ENCODE data around the gene EFCAB11.

The EFCAB11 gene

DNA sequence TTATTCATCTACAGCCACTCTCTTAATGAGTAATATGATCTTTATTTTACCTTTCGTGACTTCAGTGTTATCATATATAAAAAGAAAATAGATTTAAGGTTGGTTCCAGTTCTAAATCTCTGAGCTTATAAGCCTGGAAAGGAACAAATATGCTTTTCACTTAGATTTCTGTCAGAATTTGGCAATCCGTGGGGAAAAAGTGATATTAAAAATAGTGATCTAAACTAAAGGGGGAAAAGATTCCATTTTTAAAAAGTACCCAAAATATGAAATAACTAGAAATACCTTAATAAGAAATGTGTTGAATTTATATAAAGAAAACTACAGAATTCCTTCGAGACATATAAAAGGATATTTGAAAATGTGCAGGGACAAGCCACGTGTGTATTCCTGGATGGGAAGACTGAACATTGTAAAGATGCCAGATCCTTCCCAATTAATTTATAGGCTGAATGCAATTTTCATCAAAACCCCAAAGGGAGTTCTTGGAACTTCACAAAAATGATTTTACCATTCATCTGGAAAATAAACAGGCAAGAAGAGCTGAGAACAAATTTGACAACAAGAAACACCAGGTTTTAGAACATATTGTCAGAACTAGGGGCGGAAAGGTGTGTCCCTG, 142.5 kb downstream of the EFCAB11 start:
- Histone ChIP-seq H3K27ac (ENCODE audit: low read depth, low read length) (no peak overlapping the region), H3K4me3 (ENCODE audit: low read depth, low read length) (no peak overlapping the region), H3K36me3 (ENCODE audit: control insufficient read depth, insufficient read depth, low read length) (no peaks in the 10 kb centered on the region), H3K9me3 (ENCODE audit: control insufficient read depth, insufficient read depth, low read length) (no peaks in the 10 kb centered on the region), H3K27me3 (ENCODE audit: control insufficient read depth, insufficient read depth, low read length) (no peaks in the 10 kb centered on the region), H3K9ac (ENCODE audit: low read depth, low read length) (no peak overlapping the region), H3K4me1 (ENCODE audit: control insufficient read depth, insufficient read depth, low read length) (peaks cover 3% of the 10 kb centered on the region; the same call in 1 of the 2 replicates)

DNA sequence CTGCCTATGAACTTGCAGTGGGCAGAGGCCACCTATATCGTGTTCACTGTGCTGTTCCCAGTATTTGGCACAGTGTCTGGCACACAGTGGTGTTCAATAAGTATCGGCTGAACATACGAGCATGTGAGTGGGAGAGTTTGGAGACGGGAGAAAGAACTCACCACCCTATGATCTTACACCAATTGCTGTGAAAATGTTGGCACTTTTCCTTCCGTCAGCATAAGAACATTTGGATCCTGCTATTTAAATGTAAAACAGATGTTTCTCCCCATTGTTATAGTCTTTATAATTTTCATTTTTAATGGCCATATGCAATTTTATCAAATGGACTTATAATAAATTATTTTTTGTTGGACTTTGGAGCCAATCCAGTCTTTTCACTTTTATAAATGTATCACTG, 144.4 kb downstream of the EFCAB11 start:
- Histone ChIP-seq H3K4me3 (ENCODE audit: low read depth, low read length) (no peak overlapping the region), H3K9ac (ENCODE audit: low read depth, low read length) (no peak overlapping the region), H3K27ac (ENCODE audit: low read depth, low read length) (no peak overlapping the region), H3K4me1 (ENCODE audit: control insufficient read depth, insufficient read depth, low read length) (peaks cover 3% of the 10 kb centered on the region; the same call in 1 of the 2 replicates), H3K36me3 (ENCODE audit: control insufficient read depth, insufficient read depth, low read length) (no peaks in the 10 kb centered on the region), H3K27me3 (ENCODE audit: control insufficient read depth, insufficient read depth, low read length) (no peaks in the 10 kb centered on the region), H3K9me3 (ENCODE audit: control insufficient read depth, insufficient read depth, low read length) (no peaks in the 10 kb centered on the region)

DNA sequence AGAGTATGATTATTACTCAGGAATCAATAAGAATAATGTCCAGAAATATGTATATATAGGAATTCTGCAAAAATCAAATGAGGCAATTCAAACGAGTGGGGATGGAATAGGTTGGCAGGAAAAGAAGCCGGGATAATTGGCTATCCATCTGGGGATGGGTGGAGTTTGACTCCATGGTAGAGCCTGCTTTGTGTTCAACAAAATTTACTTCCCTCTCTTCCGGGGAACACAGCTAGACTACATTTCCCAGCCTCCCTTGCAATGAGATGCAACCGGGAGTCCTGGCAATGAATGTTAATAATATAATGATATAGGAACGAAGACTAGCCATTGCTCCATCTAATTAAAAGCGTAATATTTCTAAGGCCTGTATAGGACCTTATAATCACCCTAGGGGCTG, 146.6 kb downstream of the EFCAB11 start:
- no peak overlapping the region for H3K9ac ChIP-seq (ENCODE audit: low read depth, low read length)
- no peaks in the 10 kb centered on the region for H3K4me1 ChIP-seq (ENCODE audit: control insufficient read depth, insufficient read depth, low read length)
- no peaks in the 10 kb centered on the region for H3K27me3 ChIP-seq (ENCODE audit: control insufficient read depth, insufficient read depth, low read length)
- no peak overlapping the region for H3K4me3 ChIP-seq (ENCODE audit: low read depth, low read length)
- no peak overlapping the region for H3K27ac ChIP-seq (ENCODE audit: low read depth, low read length)
- no peaks in the 10 kb centered on the region for H3K36me3 ChIP-seq (ENCODE audit: control insufficient read depth, insufficient read depth, low read length)
- H3K9me3 ChIP-seq (ENCODE audit: control insufficient read depth, insufficient read depth, low read length): no peaks in the 10 kb centered on the region

DNA sequence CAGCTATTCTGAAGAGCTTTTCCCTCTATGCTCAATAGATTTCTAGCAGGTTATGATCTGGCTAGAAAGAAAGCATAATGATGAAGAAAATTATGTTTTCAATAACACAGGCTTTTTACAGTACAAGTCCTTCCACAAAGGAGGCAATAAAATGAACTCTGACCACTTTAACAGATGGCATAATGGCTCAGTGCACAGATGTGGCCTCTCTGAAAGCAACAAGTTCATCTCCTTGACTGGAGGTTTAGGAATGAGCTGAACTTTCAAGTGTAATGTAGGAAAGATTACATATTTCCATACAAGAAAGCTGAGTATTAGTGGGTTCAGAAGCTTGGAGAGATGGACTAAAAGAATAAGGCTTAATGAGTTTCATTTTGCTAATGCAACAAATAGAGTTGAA, 147.4 kb downstream of the EFCAB11 start:
- H3K36me3 ChIP-seq (ENCODE audit: control insufficient read depth, insufficient read depth, low read length): no peaks in the 10 kb centered on the region
- no peak overlapping the region for H3K4me3 ChIP-seq (ENCODE audit: low read depth, low read length)
- no peak overlapping the region for H3K9ac ChIP-seq (ENCODE audit: low read depth, low read length)
- no peak overlapping the region for H3K27ac ChIP-seq (ENCODE audit: low read depth, low read length)
- no peaks in the 10 kb centered on the region for H3K27me3 ChIP-seq (ENCODE audit: control insufficient read depth, insufficient read depth, low read length)
- H3K9me3 ChIP-seq (ENCODE audit: control insufficient read depth, insufficient read depth, low read length): no peaks in the 10 kb centered on the region
- no peaks in the 10 kb centered on the region for H3K4me1 ChIP-seq (ENCODE audit: control insufficient read depth, insufficient read depth, low read length)

DNA sequence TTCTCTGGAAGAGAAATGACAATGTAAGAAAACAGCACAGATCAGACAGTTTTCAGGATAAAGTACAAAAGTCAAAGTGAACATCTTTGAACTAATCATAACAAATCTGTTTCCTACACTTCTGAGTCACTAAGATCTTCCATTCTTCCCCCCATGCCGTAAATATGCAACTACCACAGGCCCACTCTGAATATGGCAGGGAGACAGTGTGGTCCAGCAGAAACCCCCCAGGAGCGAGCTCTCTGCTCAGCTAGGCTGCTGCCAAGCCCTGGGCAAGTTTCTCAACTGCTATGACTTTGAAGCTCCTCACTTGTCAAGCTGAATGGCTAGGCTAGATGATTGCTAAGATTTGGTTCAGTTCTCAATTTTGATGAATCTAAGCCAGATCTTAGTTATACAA, 148.1 kb downstream of the EFCAB11 start:
- Histone ChIP-seq H3K4me3 (ENCODE audit: low read depth, low read length) (no peak overlapping the region), H3K4me1 (ENCODE audit: control insufficient read depth, insufficient read depth, low read length) (no peaks in the 10 kb centered on the region), H3K36me3 (ENCODE audit: control insufficient read depth, insufficient read depth, low read length) (no peaks in the 10 kb centered on the region), H3K27me3 (ENCODE audit: control insufficient read depth, insufficient read depth, low read length) (no peaks in the 10 kb centered on the region), H3K9ac (ENCODE audit: low read depth, low read length) (no peak overlapping the region), H3K9me3 (ENCODE audit: control insufficient read depth, insufficient read depth, low read length) (no peaks in the 10 kb centered on the region), H3K27ac (ENCODE audit: low read depth, low read length) (no peak overlapping the region)

DNA sequence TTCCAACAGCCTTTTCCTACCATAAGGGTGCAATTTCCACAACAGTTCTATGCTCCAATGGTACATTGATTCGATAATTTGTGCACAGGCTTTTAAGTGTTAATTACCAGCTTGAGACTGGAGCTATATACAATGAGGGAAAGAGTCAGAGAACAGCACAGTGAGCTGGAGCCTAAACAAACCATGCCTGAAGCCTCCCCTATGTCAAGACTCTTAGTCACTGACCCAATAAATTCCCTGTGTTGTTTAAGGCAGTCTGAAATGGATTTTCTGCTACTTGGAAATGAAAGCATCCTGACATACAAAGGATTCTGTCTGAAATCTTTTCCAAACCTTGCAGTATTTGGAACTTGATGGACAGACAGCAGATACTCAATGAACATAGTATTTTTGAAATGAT, 149.0 kb downstream of the EFCAB11 start:
- H3K27ac ChIP-seq (ENCODE audit: low read depth, low read length): no peak overlapping the region
- no peaks in the 10 kb centered on the region for H3K4me1 ChIP-seq (ENCODE audit: control insufficient read depth, insufficient read depth, low read length)

DNA sequence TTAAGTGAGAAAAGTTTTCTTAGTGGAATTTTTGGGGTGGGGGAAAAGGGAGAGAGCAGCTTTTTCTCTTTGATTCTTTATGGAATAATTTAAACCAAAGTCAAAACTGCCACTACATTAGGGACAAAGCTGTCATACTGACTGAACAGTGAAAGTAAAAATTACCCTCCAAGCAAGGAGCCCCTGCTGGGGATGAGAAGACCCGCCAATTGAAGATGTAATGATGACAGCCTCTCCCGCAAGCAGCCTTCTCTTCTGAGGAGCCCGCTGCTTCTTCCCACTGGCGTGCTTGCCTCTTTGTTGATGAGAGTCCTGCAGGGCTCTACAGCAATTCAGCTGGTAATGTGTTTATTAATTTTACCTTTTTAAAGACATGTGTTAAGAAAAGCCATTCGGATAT, 151.0 kb downstream of the EFCAB11 start:
- Histone ChIP-seq H3K27me3 (ENCODE audit: control insufficient read depth, insufficient read depth, low read length) (no peaks in the 10 kb centered on the region), H3K9me3 (ENCODE audit: control insufficient read depth, insufficient read depth, low read length) (no peaks in the 10 kb centered on the region)

More for the DNA sequence above, 149.0 kb downstream of the EFCAB11 start:
- no peaks in the 10 kb centered on the region for H3K27me3 ChIP-seq (ENCODE audit: control insufficient read depth, insufficient read depth, low read length)
- no peak overlapping the region for H3K4me3 ChIP-seq (ENCODE audit: low read depth, low read length)
- H3K9ac ChIP-seq (ENCODE audit: low read depth, low read length): no peak overlapping the region
- no peaks in the 10 kb centered on the region for H3K9me3 ChIP-seq (ENCODE audit: control insufficient read depth, insufficient read depth, low read length)
- no peaks in the 10 kb centered on the region for H3K36me3 ChIP-seq (ENCODE audit: control insufficient read depth, insufficient read depth, low read length)

DNA sequence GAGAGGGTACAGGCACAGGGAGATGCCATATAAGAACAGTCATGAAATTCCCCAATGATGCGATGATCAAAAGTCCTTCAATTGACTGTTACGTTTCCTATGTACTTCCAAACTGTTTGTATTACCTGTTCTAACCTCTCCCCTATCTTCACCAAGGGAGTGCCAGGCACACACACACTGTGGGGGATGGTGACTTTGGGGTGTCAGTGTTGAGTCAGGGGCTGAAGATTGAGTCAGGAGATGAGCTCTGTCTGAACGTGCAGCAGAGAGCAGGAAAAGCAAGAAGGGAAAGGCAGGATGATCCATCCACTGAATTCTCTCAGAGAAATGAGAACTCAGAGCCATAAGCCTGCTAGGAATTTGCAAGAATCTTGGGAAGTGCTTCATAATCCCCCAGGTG, 153.4 kb downstream of the EFCAB11 start:
- no peak overlapping the region for H3K4me3 ChIP-seq (ENCODE audit: low read depth, low read length)
- H3K36me3 ChIP-seq (ENCODE audit: control insufficient read depth, insufficient read depth, low read length): no peaks in the 10 kb centered on the region
- no peaks in the 10 kb centered on the region for H3K9me3 ChIP-seq (ENCODE audit: control insufficient read depth, insufficient read depth, low read length)
- H3K9ac ChIP-seq (ENCODE audit: low read depth, low read length): no peak overlapping the region
- H3K27me3 ChIP-seq (ENCODE audit: control insufficient read depth, insufficient read depth, low read length): no peaks in the 10 kb centered on the region
- no peaks in the 10 kb centered on the region for H3K4me1 ChIP-seq (ENCODE audit: control insufficient read depth, insufficient read depth, low read length)
- no peak overlapping the region for H3K27ac ChIP-seq (ENCODE audit: low read depth, low read length)

More for the DNA sequence above, 151.0 kb downstream of the EFCAB11 start:
- no peak overlapping the region for H3K4me3 ChIP-seq (ENCODE audit: low read depth, low read length)
- no peaks in the 10 kb centered on the region for H3K4me1 ChIP-seq (ENCODE audit: control insufficient read depth, insufficient read depth, low read length)
- H3K36me3 ChIP-seq (ENCODE audit: control insufficient read depth, insufficient read depth, low read length): no peaks in the 10 kb centered on the region
- H3K27ac ChIP-seq (ENCODE audit: low read depth, low read length): no peak overlapping the region
- H3K9ac ChIP-seq (ENCODE audit: low read depth, low read length): no peak overlapping the region

DNA sequence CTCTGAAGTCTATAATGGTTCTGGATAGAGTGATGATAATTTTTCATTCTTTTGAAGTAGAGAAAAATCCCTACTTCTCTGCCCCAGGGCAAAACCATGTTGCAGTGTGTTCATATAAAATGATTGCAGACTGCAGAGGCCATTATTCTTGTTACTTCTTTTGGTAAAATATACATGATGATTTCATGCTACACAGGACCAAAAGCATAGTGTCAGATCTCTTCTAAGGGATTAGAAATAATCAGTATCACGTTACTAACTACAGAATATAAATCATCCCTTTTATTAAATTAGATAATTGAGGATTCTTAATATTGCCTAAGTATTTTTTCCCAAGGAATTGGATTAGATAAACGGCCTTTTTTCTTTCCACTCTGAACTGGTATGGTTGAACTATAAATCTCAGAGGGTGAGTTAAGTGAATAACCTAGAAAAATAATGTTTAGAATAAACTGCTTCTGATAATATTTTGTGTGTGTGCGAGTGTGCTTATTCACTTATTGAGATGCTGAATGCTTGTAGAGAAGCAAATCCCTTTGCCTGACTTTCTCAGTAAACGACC, 156.2 kb downstream of the EFCAB11 start:
- Histone ChIP-seq H3K27ac (ENCODE audit: low read depth, low read length) (no peak overlapping the region), H3K27me3 (ENCODE audit: control insufficient read depth, insufficient read depth, low read length) (no peaks in the 10 kb centered on the region), H3K9ac (ENCODE audit: low read depth, low read length) (no peak overlapping the region), H3K4me1 (ENCODE audit: control insufficient read depth, insufficient read depth, low read length) (no peaks in the 10 kb centered on the region), H3K4me3 (ENCODE audit: low read depth, low read length) (no peak overlapping the region), H3K36me3 (ENCODE audit: control insufficient read depth, insufficient read depth, low read length) (no peaks in the 10 kb centered on the region), H3K9me3 (ENCODE audit: control insufficient read depth, insufficient read depth, low read length) (no peaks in the 10 kb centered on the region)

DNA sequence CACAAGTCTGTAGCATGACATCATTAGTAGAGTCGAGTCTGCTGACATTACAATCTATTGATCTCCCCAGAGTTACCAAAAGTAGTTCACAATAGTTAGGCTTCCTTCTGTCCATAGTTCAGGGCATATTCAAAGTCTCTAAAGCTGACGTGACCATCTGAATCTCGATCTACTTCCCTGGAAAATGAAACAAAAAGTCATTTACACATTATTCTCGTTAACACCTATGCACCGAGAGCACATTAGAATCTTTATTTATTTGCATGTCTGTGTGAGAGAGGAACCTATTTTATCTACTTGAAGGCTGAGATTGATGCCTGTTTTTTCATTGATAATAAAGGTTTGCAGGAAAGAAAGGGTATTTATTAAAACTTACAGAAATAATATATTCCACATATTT, 157.4 kb downstream of the EFCAB11 start:
- no peak overlapping the region for H3K27ac ChIP-seq (ENCODE audit: low read depth, low read length)
- H3K4me3 ChIP-seq (ENCODE audit: low read depth, low read length): no peak overlapping the region
- no peaks in the 10 kb centered on the region for H3K27me3 ChIP-seq (ENCODE audit: control insufficient read depth, insufficient read depth, low read length)
- H3K4me1 ChIP-seq (ENCODE audit: control insufficient read depth, insufficient read depth, low read length): no peaks in the 10 kb centered on the region
- no peaks in the 10 kb centered on the region for H3K9me3 ChIP-seq (ENCODE audit: control insufficient read depth, insufficient read depth, low read length)
- H3K36me3 ChIP-seq (ENCODE audit: control insufficient read depth, insufficient read depth, low read length): no peaks in the 10 kb centered on the region
- H3K9ac ChIP-seq (ENCODE audit: low read depth, low read length): no peak overlapping the region

DNA sequence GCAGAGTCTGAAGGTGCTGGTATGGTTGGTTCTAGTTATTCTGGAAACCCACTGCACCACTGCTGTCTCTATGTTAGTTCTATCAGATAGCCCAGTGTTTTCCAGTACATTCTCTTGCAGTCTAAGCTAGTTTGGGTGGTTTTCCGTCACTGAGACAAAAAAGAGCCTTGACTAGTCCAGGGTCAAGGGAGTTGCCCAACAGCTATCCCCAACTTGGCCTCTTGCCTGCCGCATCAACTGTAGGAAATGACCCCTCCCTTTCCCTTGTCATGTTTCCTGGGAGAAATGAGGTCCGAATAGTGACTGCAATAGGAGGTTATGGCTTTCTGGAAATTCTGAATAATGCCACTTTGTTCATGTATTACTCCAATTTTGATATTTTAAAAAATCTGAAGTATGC, 160.4 kb downstream of the EFCAB11 start:
- H3K9me3 ChIP-seq (ENCODE audit: control insufficient read depth, insufficient read depth, low read length): no peaks in the 10 kb centered on the region
- no peaks in the 10 kb centered on the region for H3K36me3 ChIP-seq (ENCODE audit: control insufficient read depth, insufficient read depth, low read length)
- no peaks in the 10 kb centered on the region for H3K4me1 ChIP-seq (ENCODE audit: control insufficient read depth, insufficient read depth, low read length)
- no peak overlapping the region for H3K27ac ChIP-seq (ENCODE audit: low read depth, low read length)
- no peak overlapping the region for H3K4me3 ChIP-seq (ENCODE audit: low read depth, low read length)
- no peaks in the 10 kb centered on the region for H3K27me3 ChIP-seq (ENCODE audit: control insufficient read depth, insufficient read depth, low read length)
- no peak overlapping the region for H3K9ac ChIP-seq (ENCODE audit: low read depth, low read length)
